HepG2 (cell line): ENCODE results near the gene POLE3. TPM values are rescaled to one million over a fixed set of nuclear protein-coding genes. Genes with fewer than 3 reads are reported as not detected.

Source experiments
- ATAC-seq: fragments of 200-7000 bp; cut with Tn5 transposase; 3 replicates; pipeline ENCODE4 v1.9.1; 2020; ENCODE audit warnings: mild to moderate bottlenecking, moderate library complexity
- BruUV-seq: library from RNA; stranded (reverse); fragments of 400-500 nt; replicated peaks from 2 replicates; lab custom pipeline; 2021; lab: Mats Ljungman, UMichigan
- CTCF ChIA-PET: fragments of 300-600 bp; formaldehyde crosslinking; extraction: SDS; loops from one replicate; lab custom pipeline; 2021; ENCODE audit warnings: low total read pairs, inconsistent platforms, low intra/inter-chr PET ratio; lab: Yijun Ruan, JAX
- POLR2A ChIA-PET: fragments of 350-600 bp; sonication (Branson Sonifier 250); formaldehyde crosslinking; loops from one replicate; lab custom pipeline; 2020; ENCODE audit warnings: antibody characterized with exemption, inconsistent platforms; lab: Yijun Ruan, JAX
- DNase-seq: peaks from one replicate; pipeline ENCODE4 v3.0.0-alpha.2; 2015; ENCODE audit warnings: low spot score
- FAIRE-seq: peaks from 3 replicates; lab custom pipeline; 2011; peaks lifted over from hg19 to GRCh38; lab: Jason Lieb, UNC
- H2AFZ ChIP-seq: one replicate; pipeline ENCODE4 v1.6.1; 2011; ENCODE audit warnings: low read length, inconsistent platforms
- H3K27ac ChIP-seq: fragments of 300-600 bp; 3 replicates; pipeline ENCODE4 v1.8.0; 2011; ENCODE audit warnings: mixed run types, mild to moderate bottlenecking, mixed read lengths, low read length, inconsistent platforms; ENCODE audit not compliant: insufficient read depth; ENCODE audit errors: extremely low read length
- H3K27me3 ChIP-seq, 2 experiments: fragments of 200-600 bp in 1 of 2; 2 replicates in 1 of 2; 3 replicates in 1 of 2; pipeline versions ENCODE4 v1.6.0 to v1.8.0; 2011; ENCODE audit warnings: low read length in 2 of 2, mild to moderate bottlenecking in 2 of 2, moderate library complexity in 2 of 2, inconsistent platforms in 1 of 2; ENCODE audit not compliant: insufficient read depth in 2 of 2, control insufficient read depth in 1 of 2
- H3K36me3 ChIP-seq, 2 experiments: fragments of 200-600 bp in 1 of 2; replicated peaks in 1 of 2; 2 replicates in 1 of 2; 3 replicates in 1 of 2; pipeline versions ENCODE4 v1.5.1 to v1.8.0; 2011; ENCODE audit warnings: low read length in 2 of 2, inconsistent platforms in 1 of 2; ENCODE audit not compliant: insufficient read depth in 2 of 2, control insufficient read depth in 1 of 2
- H3K4me1 ChIP-seq: 2 replicates; pipeline ENCODE4 v1.5.1; 2012; ENCODE audit warnings: low read length, inconsistent platforms; ENCODE audit not compliant: insufficient read depth
- H3K4me2 ChIP-seq: 2 replicates; pipeline ENCODE4 v1.6.0; 2011; ENCODE audit warnings: low read depth, low read length, inconsistent platforms
- H3K4me3 ChIP-seq, 3 experiments: fragments of 200-600 bp in 1 of 3; sonication (generic), shearing (Covaris generic) in 1 of 3; replicated peaks in 1 of 3; 2 replicates each; pipeline ENCODE4 v1.5.1; 2011 to 2016; ENCODE audit warnings: low read length in 3 of 3, inconsistent platforms in 2 of 3, low read depth in 2 of 3, mild to moderate bottlenecking in 2 of 3, control low read depth in 1 of 3, mixed read lengths in 1 of 3; ENCODE audit not compliant: insufficient read depth in 1 of 3
- H3K79me2 ChIP-seq: one replicate; pipeline ENCODE4 v1.6.1; 2011; ENCODE audit warnings: low read length, inconsistent platforms; ENCODE audit not compliant: insufficient read depth
- H3K9ac ChIP-seq: 2 replicates; pipeline ENCODE4 v1.6.0; 2011; ENCODE audit warnings: mild to moderate bottlenecking, low read depth, low read length, inconsistent platforms; ENCODE audit not compliant: insufficient read depth
- H3K9me3 ChIP-seq: 2 replicates; pipeline ENCODE4 v1.5.1; 2012; ENCODE audit warnings: mild to moderate bottlenecking, low read length
- H4K20me1 ChIP-seq: 2 replicates; pipeline ENCODE4 v1.6.0; 2011; ENCODE audit warnings: inconsistent platforms, mild to moderate bottlenecking, low read length, moderate library complexity; ENCODE audit not compliant: insufficient read depth
- CENPBD1 ChIP-seq: sonication (generic); formaldehyde crosslinking; IDR thresholded peaks from 2 replicates; pipeline ENCODE4 v1.8.0; 2022; ENCODE audit warnings: missing genetic modification reagents, low read depth, mild to moderate bottlenecking, borderline replicate concordance
- FOXK1 ChIP-seq: sonication (generic); formaldehyde crosslinking; IDR thresholded peaks from 2 replicates; pipeline ENCODE4 v1.4.0; 2020; ENCODE audit warnings: low read depth, missing genetic modification reagents, borderline replicate concordance
- GATAD1 ChIP-seq: IDR thresholded peaks from 2 replicates; pipeline ENCODE4 v1.6.1; 2016; ENCODE audit warnings: missing genetic modification reagents, missing compliant biosample characterization
- HES4 ChIP-seq: sonication (generic); formaldehyde crosslinking; IDR thresholded peaks from 2 replicates; pipeline ENCODE4 v1.9.0; 2021; ENCODE audit warnings: mild to moderate bottlenecking, missing genetic modification reagents, borderline replicate concordance
- HNF4A ChIP-seq: sonication (generic); formaldehyde crosslinking; IDR thresholded peaks from 2 replicates; pipeline ENCODE4 v1.4.0; 2020; ENCODE audit warnings: missing genetic modification reagents
- MAFF ChIP-seq: IDR thresholded peaks from 2 replicates; pipeline ENCODE4 v1.6.1; 2011; ENCODE audit warnings: low read depth, low read length, improper control_type of control experiment
- NFKB2 ChIP-seq: sonication (generic); formaldehyde crosslinking; IDR thresholded peaks from 2 replicates; pipeline ENCODE4 v1.4.0; 2020; ENCODE audit warnings: missing genetic modification reagents, borderline replicate concordance
- REST ChIP-seq, 2 experiments: IDR thresholded peaks; 2 replicates each; pipeline ENCODE4 v1.6.1; 2011 to 2012; ENCODE audit warnings: low read length in 2 of 2, borderline replicate concordance in 1 of 2, low read depth in 1 of 2, mild to moderate bottlenecking in 1 of 2, moderate library complexity in 1 of 2
- SMAD3 ChIP-seq: sonication (generic); formaldehyde crosslinking; IDR thresholded peaks from 2 replicates; pipeline ENCODE4 v1.4.0; 2020; ENCODE audit warnings: missing genetic modification reagents
- TFE3 ChIP-seq: IDR thresholded peaks from 2 replicates; pipeline ENCODE4 v1.6.1; 2016
- XRCC5 ChIP-seq: fragments of 200-400 bp; formaldehyde crosslinking; optimal IDR thresholded peaks from 2 replicates; pipeline ENCODE3; 2017; ENCODE audit warnings: mild to moderate bottlenecking, low read length
- ZNF34 ChIP-seq: sonication (generic); formaldehyde crosslinking; IDR thresholded peaks from 2 replicates; pipeline ENCODE4 v1.4.0; 2020; ENCODE audit warnings: mild to moderate bottlenecking, missing genetic modification reagents, borderline replicate concordance
- ZNF547 ChIP-seq: sonication (generic); formaldehyde crosslinking; IDR thresholded peaks from 2 replicates; pipeline ENCODE4 v1.5.1; 2020; ENCODE audit warnings: mild to moderate bottlenecking, missing genetic modification reagents
- ZNF556 ChIP-seq: sonication (generic); formaldehyde crosslinking; IDR thresholded peaks from 2 replicates; pipeline ENCODE4 v1.4.0; 2020; ENCODE audit warnings: mild to moderate bottlenecking, missing genetic modification reagents, borderline replicate concordance
- ZNF75D ChIP-seq: sonication (generic); formaldehyde crosslinking; IDR thresholded peaks from 2 replicates; pipeline ENCODE4 v1.8.1; 2023; ENCODE audit warnings: missing genetic modification reagents, mild to moderate bottlenecking, borderline replicate concordance
- WGBS: methylation state at CpG from one replicate; pipeline ENCODE4 v1.1.6; 2017; ENCODE audit warnings: low lambda C conversion rate; 5-methylcytosine and 5-hydroxymethylcytosine counted together
- in situ Hi-C: cut with HindIII; loops from 2 replicates; pipeline ENCODE4 v1.10.0; 2017; ENCODE audit warnings: low pct_unique_long_range_greater_than_20kb; ENCODE audit not compliant: extremely low pct_ligation_motif_present
- intact Hi-C: fragments of 100-400 bp; cut with micrococcal nuclease; formaldehyde crosslinking; loops from one replicate; pipeline ENCODE4 v1.10.0; 2022; ENCODE audit not compliant: unreplicated experiment
- polyA plus RNA-seq, 8 experiments: library from polyadenylated mRNA; depleted of rRNA in 3 of 8; stranded (reverse) in 7 of 8; unstranded in 1 of 8; fragments of >200 nt; fragmentation: Illumina TruSeq in 4 of 8; extraction: Trizol in 4 of 8; gene quantifications; 2 replicates each; pipeline versions ENCODE4 v1.2.1 to v1.2.3, GENCODE V29; 2011 to 2016; ENCODE audit warnings: low read depth in 4 of 8, missing spikeins in 1 of 8, mixed read lengths in 1 of 8; ENCODE audit not compliant: insufficient read depth in 1 of 8
- total RNA-seq, 5 experiments: library from RNA; depleted of rRNA; stranded (reverse); fragments of >200 nt; fragmentation: Illumina TruSeq; extraction: Trizol; gene quantifications; 2 replicates each; pipeline ENCODE4 v1.2.3, GENCODE V29; 2016; ENCODE audit warnings: low read depth in 1 of 5

The POLE3 gene
- total and polyA plus RNA-seq, 2 of the 13 experiments (the other 11 are each of a cell fraction or from before 2014, with no cell fraction given): 36.0 to 77.2 TPM

GRCh38 chr9:113403646-113404045 is 6.8 kb downstream of the POLE3 start (continued):
- TF ChIP-seq REST (IDR thresholded peaks at IDR 0.05; ENCODE audit: borderline replicate concordance in 1 of 2, low read depth in 1 of 2, low read length in 2 of 2): no peak
- TF ChIP-seq ZNF34: no peak
- TF ChIP-seq MAFF: no peak
- no peak for TF ChIP-seq TFE3 (CRISPR knock-in tag)

GRCh38 chr9:113401027-113401792 is 9.3 kb downstream of the POLE3 start, which contains the start of gene ALAD:
TSS of gene ALAD (minus strand) at chr9:113401284. CDS start at chr9:113393559, 7,725 bp downstream.
- ATAC-seq: peak; percentile 98
- no TSS peak for BruUV-seq
- peak; percentile 79 for FAIRE-seq
- Histone ChIP-seq H3K9me3 (no peaks in the 10 kb centered on the region), H3K9ac (peak within 1 kb of the TSS; percentile 82), H4K20me1 (no peaks in the 10 kb centered on the region), H3K4me1 (peaks cover 49% of the 10 kb centered on the region), H3K27me3 (no peaks in the 10 kb centered on the region; a peak in 1 of 5 replicates), H3K4me3 (peak within 1 kb of the TSS; percentile 73 to 91 (median 86)), H3K27ac (peak within 1 kb of the TSS; percentile 44), H3K4me2 (peak within 1 kb of the TSS; percentile 88), H3K79me2 (peaks cover 24% of the 10 kb centered on the region), H3K36me3 (no peaks in the 10 kb centered on the region), H2AFZ (peak within 1 kb of the TSS; percentile 92)
- 2% methylated on average over 22 of the region's 50 CpGs for WGBS
- CTCF ChIA-PET: interaction anchor here (1.2 to 1.5 kb wide), 3 partner anchors 14 to 257 kb away, joined by 4 to 7 read pairs (median 7); no protein-coding TSS in a partner anchor
- POLR2A ChIA-PET: interaction anchor here (1.0 to 2.7 kb wide), 9 partner anchors 9 to 251 kb away, joined by 3 to 50 read pairs (median 7); partner anchors contain the start of genes C9orf43, CDC26, HDHD3 and POLE3
- DNase-seq: peak; percentile 95
- in situ Hi-C loops: loop anchor here (5.0 kb wide), 1 partner anchor 49 kb away; no protein-coding TSS in a partner anchor
- intact Hi-C loops: loop anchor here (1.0 to 10.0 kb wide), 3 partner anchors 24 to 126 kb away; partner anchors contain the start of genes CDC26, PRPF4 and WDR31
- TF ChIP-seq SMAD3 (peak; percentile 84; the same call in 1 of the 2 replicates), NFKB2 (CRISPR knock-in tag) (peak; percentile 57; the same call in 1 of the 2 replicates), HES4 (CRISPR knock-in tag) (0 out of 2 replicates have a peak, but pooled peaks have one; percentile 47), HNF4A (peak; percentile 55), ZNF75D (no peak), GATAD1 (peak; percentile 74), XRCC5 (peak; percentile 97), ZNF556 (CRISPR knock-in tag) (peak; percentile 75; the same call in 1 of the 2 replicates), CENPBD1 (CRISPR knock-in tag) (no peak), FOXK1 (CRISPR knock-in tag) (peak; percentile 42; the same call in 1 of the 2 replicates), ZNF547 (CRISPR knock-in tag) (no peak; the same call in 1 of the 2 replicates)
